ENCODE results near the gene TTLL3. TPM values are rescaled to one million over a fixed set of nuclear protein-coding genes. Genes with fewer than 3 reads are reported as not detected.

TTLL3 gene
- total RNA-seq, 5 donors from 2014 or later (not counting 1 experiment from before 2014, with no cell fraction given), result 59.8 to 94.9 (median 67.4) TPM

DNA sequence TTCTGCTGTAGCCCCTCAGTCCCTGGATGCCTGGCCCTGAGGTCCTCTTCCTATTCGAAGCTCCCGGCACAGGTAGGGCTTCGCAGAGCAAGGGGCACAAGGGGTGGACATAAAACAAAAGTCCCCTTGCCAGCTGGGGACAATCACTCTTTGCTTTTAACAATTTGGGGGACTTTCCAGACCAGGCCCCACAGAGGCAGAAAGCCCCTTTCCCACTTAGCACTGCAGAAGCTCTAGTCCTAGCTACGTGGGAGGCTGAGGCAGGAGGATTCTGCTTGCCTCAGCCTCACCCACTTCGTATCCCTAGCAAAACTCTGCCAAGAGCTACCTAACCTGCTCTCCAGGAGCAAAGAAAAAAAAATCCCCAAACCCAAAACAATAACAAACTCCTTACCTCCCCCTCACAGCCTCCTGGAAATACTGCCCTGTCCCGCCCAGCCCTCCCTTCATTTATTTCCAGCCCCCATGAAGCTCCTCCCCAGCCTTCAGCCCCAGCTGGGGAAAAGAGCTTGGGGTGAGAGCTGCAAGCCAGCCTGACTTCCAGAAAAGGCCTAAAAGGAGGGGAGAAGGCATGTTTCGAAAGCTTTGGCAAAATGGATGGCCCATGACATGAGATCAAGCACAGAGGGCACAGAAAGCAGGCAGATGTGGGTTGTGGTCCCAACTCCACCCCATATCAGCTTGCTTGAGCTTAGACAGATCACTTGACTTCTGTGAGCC lies 69.9 kb downstream of the TTLL3 start, which contains the start of gene CIDEC:
Gene CIDEC, minus strand, starts transcription at position 424 of the 720 bp plus-strand sequence. CDS start 1,767 bp downstream, outside the sequence.
- Histone ChIP-seq H3K36me3 (ENCODE audit: control insufficient read depth in 2 of 2, extremely low read depth in 1 of 2, insufficient read depth in 1 of 2, low read length in 1 of 2) (no peaks in the 10 kb centered on the region), H3K9me3 (no peaks in the 10 kb centered on the region), H3K27me3 (replicated peaks in 1 of 2; ENCODE audit: control insufficient read depth in 2 of 2, extremely low read depth in 1 of 2, insufficient read depth in 2 of 2, low read length in 1 of 2) (peaks cover 0 to 12% of the 10 kb centered on the region in 2 experiments), H3K4me1 (ENCODE audit: control insufficient read depth in 1 of 2, extremely low read depth in 1 of 2, insufficient read depth in 2 of 2, low read length in 2 of 2) (no peaks in the 10 kb centered on the region), H3K27ac (ENCODE audit: low read length) (no peak within 1 kb of the TSS), H3K4me3 (ENCODE audit: control insufficient read depth in 1 of 2, extremely low read depth in 1 of 2, low read length in 1 of 2) (no peak within 1 kb of the TSS)
- no peak for ATAC-seq (replicated peaks in 1 of 4)
- no peak within 1 kb of the TSS for H3K4me3 Mint-ChIP-seq
- POLR2A ChIA-PET, result no interaction called here
- no peaks in the 10 kb centered on the region for H3K4me1 Mint-ChIP-seq
- WGBS (ENCODE audit: insufficient coverage), result 61% methylated on average over 3 of the region's 7 CpGs
- H3K36me3 Mint-ChIP-seq, result no peaks in the 10 kb centered on the region
- H3K9me3 Mint-ChIP-seq, result no peaks in the 10 kb centered on the region
- no peak within 1 kb of the TSS for H3K27ac Mint-ChIP-seq
- CTCF ChIA-PET, result no interaction called here
- no peaks in the 10 kb centered on the region for H3K27me3 Mint-ChIP-seq
- DNase-seq, result no peak

DNA sequence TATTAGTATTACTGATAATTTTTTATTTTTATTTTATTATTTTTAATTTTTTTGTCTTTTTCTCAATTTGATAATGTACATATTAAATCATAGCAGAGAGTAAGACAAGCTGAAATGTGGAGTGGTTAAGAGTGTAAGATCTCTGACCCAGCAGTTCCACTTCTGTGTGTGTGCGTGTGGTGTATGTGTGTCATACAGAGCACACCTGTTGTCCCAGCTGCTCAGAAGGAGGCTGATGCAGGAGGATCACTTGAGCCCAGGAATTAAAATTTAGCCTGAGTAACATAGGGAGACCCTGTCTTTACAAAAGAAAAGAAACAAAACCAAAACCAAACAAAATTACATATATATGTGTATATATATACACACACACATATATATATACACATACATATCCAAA lies 71.4 kb downstream of the TTLL3 start:
- Mint-ChIP-seq H3K9me3 (no peaks in the 10 kb centered on the region), H3K27ac (no peak overlapping the region), H3K36me3 (no peaks in the 10 kb centered on the region), H3K27me3 (no peaks in the 10 kb centered on the region), H3K4me3 (no peak overlapping the region), H3K4me1 (no peaks in the 10 kb centered on the region)
- no peaks in the 10 kb centered on the region for H3K36me3 ChIP-seq (ENCODE audit: control insufficient read depth in 2 of 2, extremely low read depth in 1 of 2, insufficient read depth in 1 of 2, low read length in 1 of 2)
- CTCF ChIA-PET, result no interaction called here
- no peaks in the 10 kb centered on the region for H3K9me3 ChIP-seq
- H3K4me3 ChIP-seq (ENCODE audit: control insufficient read depth in 1 of 2, extremely low read depth in 1 of 2, low read length in 1 of 2), result no peak overlapping the region
- peaks cover 0 to 12% of the 10 kb centered on the region in 2 experiments for H3K27me3 ChIP-seq (replicated peaks in 1 of 2; ENCODE audit: control insufficient read depth in 2 of 2, extremely low read depth in 1 of 2, insufficient read depth in 2 of 2, low read length in 1 of 2)
- DNase-seq, result no peak
- H3K4me1 ChIP-seq (ENCODE audit: control insufficient read depth in 1 of 2, extremely low read depth in 1 of 2, insufficient read depth in 2 of 2, low read length in 2 of 2), result no peaks in the 10 kb centered on the region
- 100% methylated on average over 1 of the region's 1 CpG for WGBS (ENCODE audit: insufficient coverage)
- POLR2A ChIA-PET, result no interaction called here
- H3K27ac ChIP-seq (ENCODE audit: low read length), result no peak overlapping the region
- no peak for ATAC-seq (replicated peaks in 1 of 4)

GRCh38 chr3:9883706-9884554 lies 73.9 kb downstream of the TTLL3 start:
- Mint-ChIP-seq H3K27me3 (no peaks in the 10 kb centered on the region), H3K9me3 (no peaks in the 10 kb centered on the region), H3K4me3 (no peak overlapping the region), H3K36me3 (no peaks in the 10 kb centered on the region), H3K4me1 (no peaks in the 10 kb centered on the region), H3K27ac (no peak overlapping the region)
- Histone ChIP-seq H3K9me3 (no peaks in the 10 kb centered on the region), H3K27ac (ENCODE audit: low read length) (no peak overlapping the region), H3K4me1 (ENCODE audit: control insufficient read depth in 1 of 2, extremely low read depth in 1 of 2, insufficient read depth in 2 of 2, low read length in 2 of 2) (no peaks in the 10 kb centered on the region), H3K27me3 (replicated peaks in 1 of 2; ENCODE audit: control insufficient read depth in 2 of 2, extremely low read depth in 1 of 2, insufficient read depth in 2 of 2, low read length in 1 of 2) (peaks cover 0 to 4% of the 10 kb centered on the region in 2 experiments), H3K4me3 (ENCODE audit: control insufficient read depth in 1 of 2, extremely low read depth in 1 of 2, low read length in 1 of 2) (no peak overlapping the region), H3K36me3 (ENCODE audit: control insufficient read depth in 2 of 2, extremely low read depth in 1 of 2, insufficient read depth in 1 of 2, low read length in 1 of 2) (no peaks in the 10 kb centered on the region)
- ATAC-seq (replicated peaks in 1 of 4), result no peak
- POLR2A ChIA-PET, result interaction anchor here in 1 of 2 donors (0.6 kb wide), 2 partner anchors 12 to 26 kb away, joined by 4 read pairs; no protein-coding TSS in a partner anchor
- DNase-seq, result no peak
- CTCF ChIA-PET, result no interaction called here
- WGBS (ENCODE audit: insufficient coverage), result 72% methylated on average over 4 of the region's 7 CpGs

DNA sequence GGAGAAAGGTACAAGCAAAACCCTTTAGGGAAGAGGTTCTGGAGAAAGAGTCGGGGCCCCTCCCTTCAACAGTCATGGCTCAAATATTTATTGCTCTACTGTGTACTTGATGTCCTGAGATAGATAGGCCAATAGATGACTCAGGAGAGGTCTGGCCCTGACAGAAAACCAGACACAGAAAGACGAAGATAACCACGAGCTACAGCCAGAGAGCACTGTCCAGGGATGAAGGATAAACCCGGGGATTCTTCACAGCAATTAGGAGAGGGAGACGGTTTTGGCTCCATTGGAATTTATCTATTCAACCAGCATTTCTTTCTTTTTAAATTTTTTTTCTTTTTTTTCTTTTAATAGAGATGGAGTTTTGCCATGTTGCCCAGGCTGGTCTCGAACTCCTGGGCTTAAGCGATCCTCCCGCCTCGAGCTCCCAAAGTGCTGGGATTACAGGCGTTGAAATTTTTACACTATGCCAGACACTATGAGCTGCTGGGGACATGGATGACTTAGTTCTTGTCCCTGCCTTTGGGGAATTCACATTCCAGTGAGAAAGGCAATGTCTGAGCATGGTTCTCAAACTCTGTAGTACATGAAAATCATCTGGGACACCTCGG lies 74.6 kb downstream of the TTLL3 start:
- Histone ChIP-seq H3K27me3 (replicated peaks in 1 of 2; ENCODE audit: control insufficient read depth in 2 of 2, extremely low read depth in 1 of 2, insufficient read depth in 2 of 2, low read length in 1 of 2) (peaks cover 0 to 3% of the 10 kb centered on the region in 2 experiments), H3K9me3 (no peaks in the 10 kb centered on the region), H3K4me1 (ENCODE audit: control insufficient read depth in 1 of 2, extremely low read depth in 1 of 2, insufficient read depth in 2 of 2, low read length in 2 of 2) (no peaks in the 10 kb centered on the region), H3K36me3 (ENCODE audit: control insufficient read depth in 2 of 2, extremely low read depth in 1 of 2, insufficient read depth in 1 of 2, low read length in 1 of 2) (no peaks in the 10 kb centered on the region), H3K27ac (ENCODE audit: low read length) (no peak overlapping the region), H3K4me3 (ENCODE audit: control insufficient read depth in 1 of 2, extremely low read depth in 1 of 2, low read length in 1 of 2) (no peak overlapping the region)
- H3K9me3 Mint-ChIP-seq, result no peaks in the 10 kb centered on the region
- no peaks in the 10 kb centered on the region for H3K36me3 Mint-ChIP-seq
- no peak overlapping the region for H3K4me3 Mint-ChIP-seq
- ChIA-PET CTCF (no interaction called here), POLR2A (no interaction called here)
- H3K27ac Mint-ChIP-seq, result no peak overlapping the region
- no peak for ATAC-seq (replicated peaks in 1 of 4)
- peaks cover 0 to 3% (median 0%) of the 10 kb centered on the region in 3 donors for H3K4me1 Mint-ChIP-seq
- WGBS (ENCODE audit: insufficient coverage), result 97% methylated on average over 6 of the region's 11 CpGs
- no peak for DNase-seq
- H3K27me3 Mint-ChIP-seq, result no peaks in the 10 kb centered on the region

Other genes starting within 250 kb of the TTLL3 start
- gene MTMR14, start 160.8 kb upstream of the TTLL3 start, total RNA-seq, result 10 to 100 TPM; 63.6 to 80.4 (median 71.2) TPM
- 1 to 10 TPM in 1 of 5 donors, under 1 TPM in 3, not detected in 1; 0.19 to 1.5 (median 0.24) TPM for gene CPNE9, start 106.4 kb upstream of the TTLL3 start, total RNA-seq
- 10 to 100 TPM; 28.6 to 46.3 (median 39.0) TPM for gene BRPF1, start 78.5 kb upstream of the TTLL3 start, total RNA-seq
- 10 to 100 TPM; 18.3 to 41.3 (median 38.1) TPM for gene OGG1, start 60.3 kb upstream of the TTLL3 start, total RNA-seq
- gene CAMK1, start 40.3 kb upstream of the TTLL3 start, total RNA-seq, result 1 to 10 TPM; 1.1 to 1.7 (median 1.3) TPM
- 10 to 100 TPM; 29.1 to 46.5 (median 41.1) TPM for gene TADA3, start 17.8 kb upstream of the TTLL3 start, total RNA-seq
- gene ARPC4, start 17.2 kb upstream of the TTLL3 start, total RNA-seq, result 100 to 1,000 TPM; 144 to 160 (median 147) TPM
- 10 to 100 TPM; 23.6 to 70.5 (median 64.7) TPM for gene RPUSD3, start 33.7 kb downstream of the TTLL3 start, total RNA-seq
- gene CIDEC, start 70.0 kb downstream of the TTLL3 start, total RNA-seq, result under 1 TPM in 1 of 5 donors, not detected in 4; 0.66 TPM
- gene JAGN1, start 80.3 kb downstream of the TTLL3 start, total RNA-seq, result 10 to 100 TPM; 16.9 to 28.6 (median 23.7) TPM
- 1 to 10 TPM in 4 of 5 donors, under 1 TPM in 1; 0.68 to 5.1 (median 1.9) TPM for gene IL17RE, start 92.6 kb downstream of the TTLL3 start, total RNA-seq
- gene IL17RC, start 106.8 kb downstream of the TTLL3 start, total RNA-seq, result 1 to 10 TPM in 2 of 5 donors, under 1 TPM in 3; 0.54 to 1.2 (median 0.80) TPM
- gene CRELD1, start 123.6 kb downstream of the TTLL3 start, total RNA-seq, result 10 to 100 TPM; 23.0 to 55.2 (median 48.0) TPM
- 10 to 100 TPM in 2 of 5 donors, 1 to 10 TPM in 3; 6.6 to 10.5 (median 9.2) TPM for gene PRRT3, start 142.1 kb downstream of the TTLL3 start, total RNA-seq
- gene EMC3, start 176.6 kb downstream of the TTLL3 start, total RNA-seq, result 10 to 100 TPM; 33.8 to 47.7 (median 36.6) TPM
- gene FANCD2, start 216.2 kb downstream of the TTLL3 start, total RNA-seq, result 10 to 100 TPM; 15.4 to 22.5 (median 18.2) TPM

Measured in T-cell (primary cell).